MCF 10A (cell line): Measurements from ENCODE around the gene CAPN3. TPM values are rescaled to one million over a fixed set of nuclear protein-coding genes. Genes with fewer than 3 reads are reported as not detected.

Source experiments
- BruUV-seq: library from RNA; stranded (reverse); fragments of 400-500 nt; replicated peaks from 2 replicates; lab custom pipeline; 2021; lab: Mats Ljungman, UMichigan
- CTCF ChIA-PET: fragments of 300-600 bp; sonication (Branson Sonifier 250); formaldehyde crosslinking; extraction: SDS; loops from one replicate; lab custom pipeline; 2021; ENCODE audit warnings: antibody characterized with exemption, inconsistent platforms; lab: Yijun Ruan, JAX
- POLR2A ChIA-PET: fragments of 300-600, 350-650 bp; sonication (Branson Sonifier 250); formaldehyde crosslinking; extraction: SDS; loops from one replicate; lab custom pipeline; 2020; ENCODE audit warnings: antibody characterized with exemption, inconsistent platforms; lab: Yijun Ruan, JAX
- DNase-seq: peaks from one replicate; pipeline ENCODE4 v3.0.0-alpha.2; 2018; ENCODE audit not compliant: unreplicated experiment
- H3K27ac Mint-ChIP-seq: one replicate; pipeline ENCODE4 v1.8.0; 2022; ENCODE audit warnings: mild to moderate bottlenecking, low read depth, mixed read lengths; ENCODE audit not compliant: unreplicated experiment
- H3K27me3 Mint-ChIP-seq: one replicate; pipeline ENCODE4 v1.8.0; 2022; ENCODE audit warnings: mixed read lengths; ENCODE audit not compliant: insufficient read depth, unreplicated experiment
- H3K36me3 Mint-ChIP-seq: one replicate; pipeline ENCODE4 v1.8.0; 2022; ENCODE audit warnings: mild to moderate bottlenecking, moderate library complexity, mixed read lengths; ENCODE audit not compliant: insufficient read depth, unreplicated experiment
- H3K4me1 Mint-ChIP-seq: one replicate; pipeline ENCODE4 v1.8.0; 2022; ENCODE audit warnings: mixed read lengths; ENCODE audit not compliant: insufficient read depth, unreplicated experiment
- H3K4me3 Mint-ChIP-seq: one replicate; pipeline ENCODE4 v1.8.0; 2022; ENCODE audit warnings: mild to moderate bottlenecking, moderate library complexity, mixed read lengths; ENCODE audit not compliant: unreplicated experiment
- H3K9me3 Mint-ChIP-seq: one replicate; pipeline ENCODE4 v1.8.0; 2022; ENCODE audit warnings: mixed read lengths; ENCODE audit not compliant: unreplicated experiment
- CTCF ChIP-seq: fragments of 200-600 bp; IDR thresholded peaks from one replicate; pipeline ENCODE4 v1.8.0; 2022; ENCODE audit warnings: antibody characterized with exemption, mild to moderate bottlenecking; ENCODE audit not compliant: unreplicated experiment
- intact Hi-C: fragments of 100-400 bp; cut with micrococcal nuclease; formaldehyde crosslinking; loops from 2 replicates; pipeline ENCODE4 v1.14.1; 2022
- total RNA-seq: library from RNA; stranded (reverse); gene quantifications from 2 replicates; pipeline ENCODE4 v1.2.3, GENCODE V29; 2022

Gene CAPN3
- total RNA-seq, 1 experiment from 2014 or later: 4.7 TPM

DNA sequence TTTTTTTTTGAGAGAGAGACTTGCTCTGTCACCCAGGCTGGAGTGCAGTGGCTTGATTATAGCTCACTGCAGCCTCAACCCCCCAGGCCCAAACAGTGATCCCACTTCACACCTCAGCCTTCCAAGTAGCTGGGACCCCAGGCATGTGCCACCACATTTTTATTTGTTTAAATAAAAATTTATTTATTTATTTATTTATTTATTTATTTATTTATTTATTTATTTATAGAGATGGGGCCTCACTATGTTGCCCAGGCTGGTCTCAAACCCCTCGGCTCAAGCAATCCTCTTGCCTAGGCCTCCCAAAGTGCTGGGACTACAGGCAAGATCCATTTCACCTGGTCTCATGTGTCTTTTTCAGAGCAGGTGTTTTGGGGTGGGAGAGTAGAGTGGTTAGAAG is 15.5 kb downstream of the CAPN3 start:
- Mint-ChIP-seq H3K36me3 (no peaks in the 10 kb centered on the region), H3K4me1 (no peaks in the 10 kb centered on the region), H3K9me3 (no peaks in the 10 kb centered on the region), H3K4me3 (no peak overlapping the region), H3K27me3 (no peaks in the 10 kb centered on the region), H3K27ac (no peak overlapping the region)
- no TSS peak for BruUV-seq
- intact Hi-C loops: no loop called here
- ChIA-PET CTCF (interaction anchor here (0.6 kb wide), 1 partner anchor 16 kb away, joined by 3 read pairs; no protein-coding TSS in a partner anchor), POLR2A (interaction anchor here (1.1 kb wide), 1 partner anchor 8 kb away, joined by 3 read pairs; no protein-coding TSS in a partner anchor)
- no peak for DNase-seq
- TF ChIP-seq CTCF: no peak

DNA sequence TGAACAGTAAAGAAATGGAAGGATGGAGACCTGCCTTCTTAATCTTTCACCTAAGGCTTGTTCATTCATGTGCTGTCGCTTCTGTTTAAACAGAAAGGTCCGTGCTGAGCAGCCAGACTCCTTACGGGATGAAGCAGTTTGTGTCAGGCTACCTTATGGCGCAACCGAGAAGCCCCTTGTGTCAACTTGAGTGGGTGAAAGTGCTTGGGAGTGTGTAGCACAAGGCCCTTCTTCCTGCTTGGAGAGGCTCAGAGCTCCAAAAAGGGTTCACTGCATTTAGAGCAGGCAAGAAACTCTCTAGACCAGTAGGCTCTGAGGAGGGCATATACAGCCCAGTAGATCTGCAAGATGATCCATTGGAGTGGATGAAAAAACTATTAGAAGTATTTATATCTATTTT is 16.0 kb downstream of the CAPN3 start:
- no peak for TF ChIP-seq CTCF
- Mint-ChIP-seq H3K27ac (no peak overlapping the region), H3K36me3 (no peaks in the 10 kb centered on the region), H3K4me3 (no peak overlapping the region), H3K9me3 (no peaks in the 10 kb centered on the region), H3K27me3 (no peaks in the 10 kb centered on the region), H3K4me1 (no peaks in the 10 kb centered on the region)
- no TSS peak for BruUV-seq
- intact Hi-C loops: no loop called here
- POLR2A ChIA-PET: no interaction called here
- CTCF ChIA-PET: interaction anchor here (0.5 to 0.6 kb wide), 2 partner anchors 16 to 18 kb away, joined by 3 read pairs; no protein-coding TSS in a partner anchor
- DNase-seq: no peak

DNA sequence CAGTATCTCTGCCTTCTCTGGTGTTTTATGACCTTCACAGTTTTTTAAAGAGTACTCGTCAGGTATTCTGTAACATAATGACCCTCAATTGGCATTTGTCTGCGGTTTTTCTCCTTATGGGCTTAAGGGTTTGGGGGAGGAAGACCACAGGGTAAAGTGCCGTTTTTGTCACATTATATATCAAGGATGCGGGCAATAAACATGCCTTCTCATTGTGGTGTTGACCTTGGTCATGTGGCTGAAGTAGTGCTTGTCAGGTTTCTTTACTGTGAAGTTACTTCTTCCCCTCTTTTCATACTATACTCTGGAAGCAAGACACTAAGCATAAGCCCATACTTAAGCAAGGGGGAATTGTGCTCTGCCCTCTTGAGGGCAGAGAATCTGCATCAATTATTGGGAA is 16.6 kb downstream of the CAPN3 start:
- Mint-ChIP-seq H3K27ac (no peak overlapping the region), H3K27me3 (no peaks in the 10 kb centered on the region), H3K9me3 (no peaks in the 10 kb centered on the region), H3K4me3 (no peak overlapping the region), H3K4me1 (no peaks in the 10 kb centered on the region), H3K36me3 (no peaks in the 10 kb centered on the region)
- intact Hi-C loops: no loop called here
- POLR2A ChIA-PET: no interaction called here
- no peak for TF ChIP-seq CTCF
- DNase-seq: no peak
- no TSS peak for BruUV-seq
- CTCF ChIA-PET: interaction anchor here (0.5 to 1.2 kb wide), 2 partner anchors 9 to 19 kb away, joined by 3 read pairs; no protein-coding TSS in a partner anchor

GRCh38 chr15:42378011-42378410 is 18.7 kb downstream of the CAPN3 start:
- ChIA-PET POLR2A (interaction anchor here (0.8 kb wide), 1 partner anchor 11 kb away, joined by 3 read pairs; no protein-coding TSS in a partner anchor), CTCF (interaction anchor here (0.7 to 1.2 kb wide), 2 partner anchors 11 to 13 kb away, joined by 3 to 4 read pairs; no protein-coding TSS in a partner anchor)
- no peaks in the 10 kb centered on the region for H3K36me3 Mint-ChIP-seq
- H3K4me1 Mint-ChIP-seq: no peaks in the 10 kb centered on the region
- no peaks in the 10 kb centered on the region for H3K27me3 Mint-ChIP-seq
- no peak for TF ChIP-seq CTCF
- DNase-seq: no peak
- H3K27ac Mint-ChIP-seq: no peak overlapping the region
- no peaks in the 10 kb centered on the region for H3K9me3 Mint-ChIP-seq
- intact Hi-C loops: no loop called here
- no TSS peak for BruUV-seq
- no peak overlapping the region for H3K4me3 Mint-ChIP-seq
